NCI-H748 (cell line): Measurements from ENCODE around the gene ETF1.

ENCODE experiments used
- DNase-seq: peaks from one replicate; lab custom pipeline; 2025; ENCODE audit not compliant: unreplicated experiment; lab: John Stamatoyannopoulos, UW

ETF1 gene

DNA sequence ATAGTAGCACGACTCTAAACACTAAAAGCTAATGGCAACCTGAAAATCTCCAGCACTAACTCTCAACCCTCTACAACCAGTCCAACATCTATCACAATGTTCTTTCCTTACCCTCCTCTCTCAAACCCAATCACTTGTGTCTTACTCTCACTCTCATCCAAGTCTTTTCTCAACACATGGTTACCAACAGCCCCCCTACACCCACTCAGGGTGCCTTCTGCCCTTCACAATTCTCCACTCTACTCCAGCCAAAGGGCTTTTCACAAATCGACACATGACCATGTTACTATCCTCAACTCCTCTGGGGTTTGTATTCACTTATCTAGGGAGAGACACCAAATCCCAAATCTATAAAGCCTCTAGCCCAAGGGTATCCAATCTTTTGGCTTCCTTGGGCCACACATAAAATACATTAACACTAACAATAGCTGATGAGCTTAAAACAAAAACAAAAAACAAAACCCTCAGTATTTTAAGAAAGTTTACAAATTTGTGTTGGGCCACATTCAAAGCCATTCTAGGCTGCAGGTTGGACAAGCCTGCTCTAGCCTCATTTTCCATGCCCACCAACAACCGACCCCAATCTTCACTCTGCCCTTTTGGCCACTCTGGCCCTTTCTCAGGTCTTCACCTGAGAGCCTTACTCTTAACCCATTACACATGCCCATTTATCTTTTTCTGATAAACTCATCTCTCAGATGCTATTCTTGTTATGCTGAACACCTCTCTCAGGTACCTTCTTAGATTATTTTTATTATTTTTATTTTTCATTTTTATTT lies 20.5 kb upstream of the ETF1 start:
- DNase-seq, result no peak

DNA sequence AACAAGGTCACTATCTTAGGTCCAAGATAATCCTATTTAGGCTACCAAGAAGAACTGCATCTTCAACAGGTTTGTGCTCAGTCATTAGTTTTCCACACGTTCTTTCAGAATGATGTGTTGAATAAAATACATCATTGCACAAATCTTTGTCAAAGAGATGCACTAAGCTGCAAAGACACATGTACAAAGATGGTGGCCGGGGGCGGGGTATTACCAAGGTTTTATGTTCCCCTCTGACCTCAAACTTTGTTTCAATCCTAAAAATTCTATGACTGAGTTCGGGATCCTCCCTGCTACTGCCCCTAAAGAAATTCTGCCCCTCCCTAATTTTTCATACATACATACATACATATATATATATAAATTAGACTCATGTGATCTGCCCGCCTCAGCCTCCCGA lies 17.9 kb upstream of the ETF1 start:
- DNase-seq, result no peak

DNA sequence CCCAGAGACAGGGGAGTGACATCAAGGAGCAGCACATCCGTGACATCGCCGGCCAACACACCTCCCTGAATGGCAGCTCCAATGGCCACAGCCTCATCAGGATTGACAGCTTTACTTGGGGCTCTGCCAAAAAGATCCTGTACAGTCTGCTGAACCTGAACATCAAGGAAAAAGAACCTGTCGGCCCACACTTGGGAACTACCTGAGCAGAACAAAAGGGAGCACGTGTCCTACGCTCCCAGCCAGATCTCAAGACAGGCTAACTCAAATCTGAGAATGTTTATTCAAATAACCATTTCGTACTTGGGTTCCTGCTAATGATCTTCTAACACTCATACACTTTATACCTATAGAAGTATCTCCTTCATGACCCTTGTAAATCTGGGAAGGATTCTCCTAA lies 16.9 kb upstream of the ETF1 start:
- DNase-seq, result no peak

GRCh38 chr5:138557677-138558076 lies 14.6 kb upstream of the ETF1 start:
- no peak for DNase-seq

GRCh38 chr5:138554143-138554542 lies 11.1 kb upstream of the ETF1 start:
- DNase-seq, result no peak

GRCh38 chr5:138553437-138554095 lies 10.5 kb upstream of the ETF1 start:
- DNase-seq, result no peak

- no peak for DNase-seq
Measured at GRCh38 chr5:138552657-138553056, 9.6 kb upstream of the ETF1 start.

DNA sequence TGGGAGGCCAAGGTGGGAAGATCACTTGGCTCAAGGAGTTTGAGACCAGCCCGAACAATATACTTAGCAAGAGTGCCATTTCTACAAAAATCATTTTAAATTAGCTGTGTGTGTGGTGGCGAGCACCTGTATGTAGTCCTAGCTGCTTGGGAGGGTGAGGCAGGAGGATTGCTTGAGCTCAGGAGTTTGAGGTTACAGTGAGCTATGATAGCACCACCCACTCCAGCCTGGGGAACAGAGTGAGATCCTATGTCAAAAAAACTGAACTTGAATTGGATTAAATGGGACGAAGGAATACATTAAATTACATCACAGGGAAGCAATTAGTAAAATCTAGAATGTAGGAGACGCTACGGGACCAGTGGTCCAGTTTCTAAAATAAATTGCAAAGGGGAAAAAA lies 6.4 kb upstream of the ETF1 start:
- no peak for DNase-seq

- DNase-seq, result no peak
Measured at GRCh38 chr5:138545919-138546562, 3.0 kb upstream of the ETF1 start.

DNA sequence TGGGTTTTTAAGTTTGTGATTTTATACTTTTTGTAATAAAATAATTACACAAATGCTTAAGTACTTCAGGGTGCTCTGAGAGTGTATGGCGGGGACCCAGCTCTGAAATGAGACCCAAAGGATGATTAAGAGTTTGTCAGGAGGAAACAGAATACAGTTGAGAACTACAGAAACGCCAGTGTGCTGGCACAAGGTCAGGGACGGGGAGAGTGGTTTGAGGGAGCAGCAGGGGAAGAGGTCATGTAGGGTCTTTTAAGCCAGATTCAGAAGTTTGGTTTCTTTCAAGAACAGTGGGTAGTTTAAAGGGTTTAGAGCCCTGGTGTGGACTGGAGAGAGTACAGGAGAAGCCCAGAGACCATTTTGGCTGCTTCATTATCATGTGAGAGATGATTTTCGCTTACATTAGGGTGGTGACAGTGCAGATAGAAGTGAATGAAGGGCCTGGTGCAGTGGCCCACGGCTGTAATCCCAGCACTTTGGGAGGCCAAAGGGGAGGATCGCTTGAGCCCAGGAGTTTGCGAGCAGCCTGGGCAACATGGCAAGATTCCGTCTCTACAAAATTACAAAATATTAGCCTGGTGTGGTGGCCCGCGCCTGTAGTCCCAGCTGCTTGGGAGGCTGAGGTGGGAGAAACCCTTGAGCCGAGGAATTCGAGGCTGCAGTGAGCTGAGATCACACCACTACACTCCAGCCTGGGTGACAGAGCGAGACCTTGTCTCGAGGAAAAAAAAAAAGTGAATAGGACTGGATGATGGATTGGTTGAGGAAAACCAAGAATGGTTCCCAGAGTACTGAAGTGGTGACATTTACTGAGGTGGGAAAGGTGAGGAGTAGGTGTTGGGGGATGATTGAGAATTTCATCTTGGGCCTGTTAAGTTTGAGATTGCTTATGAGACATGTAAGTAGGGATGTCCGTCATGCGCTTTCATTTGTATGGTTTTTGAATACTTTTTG lies 1.4 kb upstream of the ETF1 start:
- no peak for DNase-seq

- no peak for DNase-seq
Measured at GRCh38 chr5:138543730-138544104, 681 bp upstream of the ETF1 start.

GRCh38 chr5:138542180-138542955 lies 668 bp downstream of the ETF1 start:
- no peak for DNase-seq

DNA sequence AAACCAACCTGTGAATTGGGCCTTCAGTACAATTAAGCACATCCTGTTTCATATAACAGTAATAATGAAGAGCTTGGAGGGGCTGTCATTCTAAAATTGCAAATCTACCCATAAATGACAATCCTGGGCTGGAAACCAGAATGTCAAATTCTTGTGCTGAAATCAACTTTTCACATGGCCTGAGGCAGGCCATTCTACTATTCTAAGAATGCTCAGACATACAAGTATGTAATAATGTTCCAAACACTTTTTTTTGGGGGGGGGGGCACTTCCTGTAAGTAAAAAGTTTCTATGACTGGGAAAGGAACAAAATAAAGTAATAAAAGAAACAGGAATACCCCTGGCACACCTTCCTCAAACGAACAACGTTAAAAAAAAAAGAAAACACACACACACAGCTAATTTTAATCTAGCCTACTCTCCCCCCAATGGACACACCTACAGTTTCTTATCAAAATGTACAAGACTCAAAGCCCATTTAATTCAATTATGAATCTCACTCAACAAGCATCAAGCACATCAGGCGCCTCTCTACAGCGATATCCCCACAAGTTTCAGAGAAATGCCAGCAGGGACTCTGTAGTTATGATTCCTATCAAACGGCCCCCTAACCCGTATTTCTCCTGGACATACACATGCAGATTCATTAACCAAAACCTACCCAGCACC lies 1.4 kb downstream of the ETF1 start:
- no peak for DNase-seq

DNA sequence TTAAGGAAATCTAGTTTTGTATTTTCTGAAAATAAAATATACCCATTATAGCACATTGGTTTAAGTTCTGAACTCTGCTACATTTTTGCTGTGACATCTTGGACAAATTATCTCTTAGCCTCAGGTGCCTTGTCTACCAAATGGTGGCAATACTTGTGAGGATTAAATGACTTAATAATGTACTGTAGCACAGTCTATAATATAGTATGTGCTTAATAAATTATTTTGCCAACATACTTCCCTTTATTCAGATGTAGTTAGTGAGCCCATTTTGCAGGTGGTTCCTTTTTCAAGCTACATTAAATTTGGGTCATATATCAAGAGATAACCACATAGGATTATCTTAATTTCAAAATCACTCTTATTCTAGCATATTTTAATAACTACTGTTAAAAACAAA lies 3.2 kb downstream of the ETF1 start:
- DNase-seq, result no peak

- DNase-seq, result no peak
Measured at GRCh38 chr5:138538943-138539627, 4.0 kb downstream of the ETF1 start.

DNA sequence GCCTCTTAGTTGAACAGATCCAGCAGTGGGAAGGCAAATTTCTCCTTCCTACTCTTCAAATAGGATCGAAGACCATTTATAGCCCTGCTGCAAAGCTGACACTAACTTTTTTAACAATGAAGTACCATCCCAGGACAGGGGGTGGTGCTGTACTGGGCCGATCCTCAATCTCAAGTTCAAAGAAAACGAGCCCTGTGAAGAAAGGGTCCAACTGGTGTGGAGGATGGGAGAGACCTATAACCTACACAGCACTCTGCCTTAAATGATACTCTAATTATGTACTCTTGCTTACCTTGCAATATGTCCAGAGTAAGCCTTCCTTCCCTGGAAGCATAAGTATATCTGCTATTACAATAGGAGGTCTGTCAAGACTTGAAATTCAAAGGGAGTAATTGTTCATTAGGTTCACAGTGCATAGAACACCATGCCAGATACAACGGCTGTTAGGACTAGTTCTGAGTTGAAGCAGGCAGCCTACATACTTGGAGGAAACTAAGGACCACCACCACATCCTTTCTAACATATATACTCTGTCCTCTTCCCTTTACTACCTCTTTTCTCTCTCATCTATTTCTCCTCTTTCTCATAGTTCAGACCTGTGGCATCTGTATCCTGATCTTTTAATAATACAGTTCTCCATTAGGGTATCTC lies 6.2 kb downstream of the ETF1 start:
- no peak for DNase-seq

GRCh38 chr5:138536215-138536614 lies 6.8 kb downstream of the ETF1 start:
- no peak for DNase-seq

DNA sequence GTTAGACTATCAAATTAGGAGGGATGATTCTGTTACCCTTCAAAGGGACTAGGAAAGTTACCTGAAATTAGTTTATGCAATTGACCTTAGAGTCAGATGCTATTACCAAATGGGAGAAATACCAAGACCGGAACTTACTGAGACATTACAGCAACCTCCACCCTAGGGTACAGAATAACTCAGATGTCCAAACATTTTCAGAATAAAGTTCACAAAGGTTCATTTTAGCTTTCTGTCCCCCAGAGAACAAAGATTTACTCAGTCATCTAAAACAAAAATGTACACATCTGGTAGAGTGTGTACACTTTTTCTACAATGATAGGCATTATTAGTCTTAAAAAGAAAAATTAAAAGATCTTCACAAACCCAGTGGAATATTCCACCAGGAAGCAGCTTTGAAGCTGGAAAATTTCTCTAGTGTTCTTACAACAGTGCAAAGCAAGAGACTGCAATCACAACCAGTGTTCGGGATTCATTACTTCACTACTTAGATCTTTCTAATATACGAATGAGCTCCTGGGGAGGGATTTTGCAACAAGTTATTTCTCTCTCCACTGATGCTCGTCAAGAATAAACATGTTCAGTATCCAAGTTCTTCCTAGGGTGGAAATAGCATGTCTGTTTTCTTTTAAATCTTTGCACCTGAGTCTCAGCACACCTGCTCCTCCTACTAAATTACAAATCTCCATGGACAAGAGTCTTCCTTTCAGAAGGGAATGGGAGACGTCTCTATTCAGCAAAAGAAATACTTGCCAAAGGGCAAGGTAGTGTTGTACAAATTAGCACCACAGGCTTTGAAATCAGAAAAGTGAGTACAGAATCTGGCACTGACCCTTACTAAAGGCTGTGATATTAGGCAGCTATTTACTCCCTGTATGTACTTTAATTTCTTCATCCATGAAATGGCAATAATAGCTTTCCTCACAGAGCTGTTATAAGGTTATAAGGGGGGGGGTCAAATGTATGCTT lies 8.8 kb downstream of the ETF1 start:
- no peak for DNase-seq
